Gastroesophageal sphincter (tissue), 3 donors: ENCODE measurements around the gene SNX13.

Experiments
- EP300 ChIP-seq: sonication (generic); formaldehyde crosslinking; IDR thresholded peaks from one replicate; pipeline ENCODE4 v1.6.1; 2017; ENCODE audit warnings: antibody characterized with exemption, mild to moderate bottlenecking
- POLR2A ChIP-seq, 2 donors: fragments of 450-650 bp; IDR thresholded peaks; one replicate each; pipeline ENCODE4 v1.6.1; 2017; ENCODE audit warnings: antibody characterized with exemption in 2 of 2, mild to moderate bottlenecking in 2 of 2, moderate library complexity in 1 of 2
- TF ChIP-seq, protein P1 (sequence below), 4 experiments: fragments of 200-600 bp in 2 of 4; fragments of 450-650 bp in 2 of 4; sonication (generic) in 1 of 4; IDR thresholded peaks; one replicate each; pipeline ENCODE4 v1.5.1; 2017 to 2019; ENCODE audit warnings: antibody characterized with exemption in 4 of 4, mild to moderate bottlenecking in 2 of 4, moderate library complexity in 2 of 4

DNA sequence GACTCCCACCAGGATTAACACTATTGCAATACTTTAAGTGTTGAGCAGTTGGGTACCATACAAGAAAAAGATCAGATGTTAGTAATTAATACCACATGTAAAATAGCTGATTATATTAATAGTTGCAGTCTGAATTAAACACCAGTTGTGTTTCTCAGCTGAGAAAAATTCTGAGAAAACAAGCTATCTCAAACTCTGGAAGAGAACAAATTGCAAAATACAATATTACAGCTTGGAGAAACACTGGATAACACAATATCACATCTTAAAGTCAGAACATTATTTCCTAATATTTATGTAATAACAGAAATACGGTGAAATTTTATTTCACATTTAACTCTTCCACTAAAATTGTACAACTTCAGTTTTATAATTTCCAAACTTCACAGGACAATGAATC, 9.2 kb downstream of the SNX13 start:
- TF ChIP-seq, protein P1, sequence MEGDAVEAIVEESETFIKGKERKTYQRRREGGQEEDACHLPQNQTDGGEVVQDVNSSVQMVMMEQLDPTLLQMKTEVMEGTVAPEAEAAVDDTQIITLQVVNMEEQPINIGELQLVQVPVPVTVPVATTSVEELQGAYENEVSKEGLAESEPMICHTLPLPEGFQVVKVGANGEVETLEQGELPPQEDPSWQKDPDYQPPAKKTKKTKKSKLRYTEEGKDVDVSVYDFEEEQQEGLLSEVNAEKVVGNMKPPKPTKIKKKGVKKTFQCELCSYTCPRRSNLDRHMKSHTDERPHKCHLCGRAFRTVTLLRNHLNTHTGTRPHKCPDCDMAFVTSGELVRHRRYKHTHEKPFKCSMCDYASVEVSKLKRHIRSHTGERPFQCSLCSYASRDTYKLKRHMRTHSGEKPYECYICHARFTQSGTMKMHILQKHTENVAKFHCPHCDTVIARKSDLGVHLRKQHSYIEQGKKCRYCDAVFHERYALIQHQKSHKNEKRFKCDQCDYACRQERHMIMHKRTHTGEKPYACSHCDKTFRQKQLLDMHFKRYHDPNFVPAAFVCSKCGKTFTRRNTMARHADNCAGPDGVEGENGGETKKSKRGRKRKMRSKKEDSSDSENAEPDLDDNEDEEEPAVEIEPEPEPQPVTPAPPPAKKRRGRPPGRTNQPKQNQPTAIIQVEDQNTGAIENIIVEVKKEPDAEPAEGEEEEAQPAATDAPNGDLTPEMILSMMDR (IDR thresholded peaks at IDR 0.05) = no peak
- no peak for TF ChIP-seq POLR2A (IDR thresholded peaks at IDR 0.05)
- TF ChIP-seq EP300 = no peak
